Activated CD8-positive, alpha-beta T cell treated with anti-CD3 and anti-CD28 coated beads for 36 hours (primary cell): Measurements from ENCODE around the gene FRMPD2. TPM values are rescaled to one million over a fixed set of nuclear protein-coding genes. Genes with fewer than 3 reads are reported as not detected.

Experiments
- ATAC-seq: fragments of 200-7000 bp; cut with Tn5 transposase; one replicate; pipeline ENCODE4 v1.10.0; 2021; ENCODE audit warnings: mild to moderate bottlenecking, moderate library complexity
- CTCF ChIA-PET: fragments of 350-600 bp; sonication (Branson Sonifier 250); formaldehyde crosslinking; loops from one replicate; lab custom pipeline; 2021; ENCODE audit warnings: antibody characterized with exemption; lab: Charles Lee
- POLR2A ChIA-PET: fragments of 350-600 bp; sonication (Branson Sonifier 250); formaldehyde crosslinking; loops from one replicate; lab custom pipeline; 2021; ENCODE audit warnings: antibody characterized with exemption; lab: Charles Lee
- DNase-seq: peaks from one replicate; pipeline ENCODE4 v3.0.0-alpha.2; 2020
- H3K27ac Mint-ChIP-seq: one replicate; pipeline ENCODE4 v1.8.0; 2021; ENCODE audit warnings: mild to moderate bottlenecking, mixed read lengths
- H3K27me3 Mint-ChIP-seq: one replicate; pipeline ENCODE4 v1.8.0; 2021; ENCODE audit warnings: mixed read lengths
- H3K36me3 Mint-ChIP-seq: one replicate; pipeline ENCODE4 v1.8.0; 2021; ENCODE audit warnings: low read depth, mixed read lengths
- H3K4me1 Mint-ChIP-seq: one replicate; pipeline ENCODE4 v1.8.0; 2021; ENCODE audit warnings: low read depth, mixed read lengths
- H3K4me3 Mint-ChIP-seq: one replicate; pipeline ENCODE4 v1.8.0; 2021; ENCODE audit warnings: mild to moderate bottlenecking, moderate library complexity, mixed read lengths
- H3K9me3 Mint-ChIP-seq: one replicate; pipeline ENCODE4 v1.8.0; 2021; ENCODE audit warnings: mixed read lengths
- CTCF ChIP-seq: fragments of 200-600 bp; IDR thresholded peaks from one replicate; pipeline ENCODE4 v1.8.0; 2022; ENCODE audit warnings: antibody characterized with exemption, mild to moderate bottlenecking
- intact Hi-C: fragments of 100-400 bp; cut with micrococcal nuclease; formaldehyde crosslinking; loops from one replicate; pipeline ENCODE4 v1.10.0; 2022
- total RNA-seq, 2 experiments: library from RNA; stranded (reverse); gene quantifications; one replicate each; pipeline ENCODE4 v1.2.3, GENCODE V29; 2021

FRMPD2 gene
- total RNA-seq, 2 experiments from 2014 or later: not detected

- CTCF ChIA-PET: interaction anchor here (1.4 kb wide), 2 partner anchors 64 to 84 kb away, joined by 3 to 4 read pairs; no protein-coding TSS in a partner anchor
- POLR2A ChIA-PET: no interaction called here
- TF ChIP-seq CTCF: no peak
- Mint-ChIP-seq H3K36me3 (no peaks in the 10 kb centered on the region), H3K27me3 (peaks cover 7% of the 10 kb centered on the region), H3K4me3 (no peak overlapping the region), H3K9me3 (peaks cover 8% of the 10 kb centered on the region), H3K27ac (no peak overlapping the region), H3K4me1 (no peaks in the 10 kb centered on the region)
- no peak for ATAC-seq
- intact Hi-C loops: no loop called here
- DNase-seq: no peak
Observed at GRCh38 chr10:48279081-48279751, 4.7 kb upstream of the FRMPD2 start.

DNA sequence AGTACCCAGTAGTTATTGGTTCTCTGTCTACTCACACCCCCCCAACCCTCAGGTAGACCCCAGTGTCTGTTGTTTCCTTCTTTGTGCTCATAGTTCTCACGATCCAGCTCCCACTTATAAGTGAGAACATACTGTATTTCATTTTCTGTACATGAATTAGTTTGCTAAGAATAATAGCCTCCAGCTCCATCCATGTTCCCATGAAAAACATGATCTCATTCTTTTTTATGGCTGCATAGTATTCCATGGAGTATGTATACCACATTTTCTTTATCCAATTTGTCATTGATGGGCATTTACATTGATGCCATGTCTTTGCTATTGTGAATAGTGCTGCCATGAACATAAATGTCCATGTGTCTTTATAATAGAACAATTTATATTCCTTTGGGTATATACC lies 2.6 kb upstream of the FRMPD2 start:
- intact Hi-C loops: no loop called here
- no peaks in the 10 kb centered on the region for H3K4me1 Mint-ChIP-seq
- ChIA-PET POLR2A (interaction anchor here (0.6 kb wide), 1 partner anchor 40 kb away, joined by 3 read pairs; no protein-coding TSS in a partner anchor), CTCF (no interaction called here)
- DNase-seq (no peak), ATAC-seq (no peak)
- no peak for TF ChIP-seq CTCF
- peaks cover 1% of the 10 kb centered on the region for H3K9me3 Mint-ChIP-seq
- no peak overlapping the region for H3K4me3 Mint-ChIP-seq
- H3K27ac Mint-ChIP-seq: no peak overlapping the region
- H3K36me3 Mint-ChIP-seq: no peaks in the 10 kb centered on the region
- H3K27me3 Mint-ChIP-seq: peaks cover 5% of the 10 kb centered on the region

GRCh38 chr10:48273741-48274140 lies 755 bp downstream of the FRMPD2 start:
- ATAC-seq (no peak), DNase-seq (no peak)
- Mint-ChIP-seq H3K4me3 (no peak overlapping the region), H3K27ac (no peak overlapping the region), H3K36me3 (no peaks in the 10 kb centered on the region), H3K4me1 (no peaks in the 10 kb centered on the region), H3K27me3 (peaks cover 7% of the 10 kb centered on the region), H3K9me3 (no peaks in the 10 kb centered on the region)
- CTCF ChIA-PET: no interaction called here
- intact Hi-C loops: no loop called here
- POLR2A ChIA-PET: no interaction called here
- TF ChIP-seq CTCF: no peak

DNA sequence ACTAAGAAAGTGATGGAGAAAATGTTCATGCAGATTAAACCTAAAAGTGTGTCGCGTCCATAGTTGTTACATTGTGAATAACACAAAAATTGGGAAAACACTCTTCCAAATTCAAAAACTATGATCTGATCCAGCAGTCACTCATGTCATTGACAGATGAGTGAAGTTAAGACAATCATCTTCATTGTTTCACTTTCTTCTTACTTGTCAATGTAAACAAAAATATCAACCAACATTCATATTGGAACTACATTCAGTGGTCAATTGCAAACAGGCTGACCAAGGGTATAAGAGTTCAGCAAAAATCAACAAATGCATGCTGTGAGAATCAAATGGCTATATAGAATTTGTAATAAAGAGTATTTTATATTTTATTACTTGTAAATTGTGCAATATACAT lies 1.8 kb downstream of the FRMPD2 start:
- ATAC-seq: no peak
- POLR2A ChIA-PET: no interaction called here
- H3K4me3 Mint-ChIP-seq: no peak overlapping the region
- TF ChIP-seq CTCF: no peak
- CTCF ChIA-PET: no interaction called here
- H3K9me3 Mint-ChIP-seq: no peaks in the 10 kb centered on the region
- no peaks in the 10 kb centered on the region for H3K36me3 Mint-ChIP-seq
- peaks cover 4% of the 10 kb centered on the region for H3K27me3 Mint-ChIP-seq
- H3K27ac Mint-ChIP-seq: no peak overlapping the region
- intact Hi-C loops: no loop called here
- no peak for DNase-seq
- no peaks in the 10 kb centered on the region for H3K4me1 Mint-ChIP-seq

DNA sequence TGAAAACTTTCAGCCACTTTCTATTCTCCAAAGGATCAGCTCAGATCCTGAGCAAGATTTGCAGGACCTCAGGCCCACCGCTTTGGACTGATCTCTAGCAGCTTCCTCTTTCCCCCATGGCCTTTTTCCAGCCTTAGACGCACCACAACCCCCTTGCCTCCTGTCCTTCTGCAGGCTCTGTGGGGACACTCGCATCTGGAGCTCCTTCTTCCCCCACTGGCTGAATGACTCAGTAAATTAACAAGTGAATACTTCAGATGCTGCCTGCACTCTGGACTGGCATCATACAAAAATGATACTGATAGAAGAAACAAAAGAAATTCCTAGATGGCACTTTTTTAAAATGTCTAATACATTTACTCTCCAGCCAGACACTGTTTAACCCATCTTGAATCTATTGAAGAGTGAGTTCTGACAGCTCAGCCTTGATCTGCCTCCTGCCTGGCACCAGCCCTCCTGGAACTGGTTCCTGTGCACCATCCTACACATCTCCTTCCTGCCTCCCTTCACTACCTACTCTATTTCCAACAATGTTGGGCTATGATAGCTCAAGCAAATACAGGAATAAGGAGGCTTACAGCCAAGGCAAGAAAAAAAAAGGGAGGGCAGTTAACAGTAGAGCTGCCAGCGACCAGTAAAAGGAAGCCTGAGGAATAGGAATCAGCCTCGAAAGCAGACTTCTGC lies 3.3 kb downstream of the FRMPD2 start:
- Mint-ChIP-seq H3K27ac (no peak overlapping the region), H3K27me3 (peaks cover 4% of the 10 kb centered on the region), H3K36me3 (no peaks in the 10 kb centered on the region), H3K9me3 (no peaks in the 10 kb centered on the region), H3K4me3 (no peak overlapping the region), H3K4me1 (no peaks in the 10 kb centered on the region)
- no peak for ATAC-seq
- CTCF ChIA-PET: no interaction called here
- no peak for DNase-seq
- POLR2A ChIA-PET: no interaction called here
- intact Hi-C loops: no loop called here
- TF ChIP-seq CTCF: no peak
